H1 (cell line): ENCODE measurements around the gene UBTD2. TPM values are rescaled to one million over a fixed set of nuclear protein-coding genes. Genes with fewer than 3 reads are reported as not detected.

ENCODE experiments used
- CTCF ChIP-seq, 3 experiments: IDR thresholded peaks; 1 replicate in 2 of 3; 2 replicates in 1 of 3; pipeline versions ENCODE4 v1.5.1 to v1.6.1; 2011; ENCODE audit warnings: low read length in 3 of 3, mild to moderate bottlenecking in 3 of 3, inconsistent platforms in 2 of 3, low read depth in 1 of 3, moderate library complexity in 1 of 3; ENCODE audit not compliant: insufficient read depth in 1 of 3; ENCODE audit errors: control extremely low read depth in 1 of 3
- polyA plus RNA-seq, 7 experiments: library from polyadenylated mRNA; depleted of rRNA in 3 of 7; stranded (reverse) in 5 of 7; unstranded in 2 of 7; fragments of >200 nt in 5 of 7; fragments of 200-250 nt in 2 of 7; gene quantifications; 1 replicate in 5 of 7; 2 replicates in 1 of 7; 4 replicates in 1 of 7; pipeline versions ENCODE4 v1.2.1 to v1.2.3, GENCODE V29; 2011 to 2013; ENCODE audit warnings: missing spikeins in 2 of 7, mixed read lengths in 2 of 7
- total RNA-seq: library from RNA; stranded (reverse); fragmentation: NEBNext Ultra II Directional; extraction: Animal tissue kit (Norgen Biotek cat#: 25700); gene quantifications from 2 replicates; pipeline ENCODE4 v1.2.1, GENCODE V29; 2021

UBTD2 gene
- total and polyA plus RNA-seq, 2 of the 8 experiments (the other 6 are each of a cell fraction or from before 2014, with no cell fraction given), result 14.5 to 39.2 TPM

GRCh38 chr5:172229904-172230303 is 53.7 kb downstream of the UBTD2 start (continued):
- no peak for TF ChIP-seq CTCF (IDR thresholded peaks at IDR 0.05; ENCODE audit: control extremely low read depth in 1 of 3, insufficient read depth in 1 of 3, low read depth in 1 of 3, low read length in 3 of 3)
